Lung (tissue), 13 donors: Measurements from ENCODE around the gene CEACAM19. TPM values are rescaled to one million over a fixed set of nuclear protein-coding genes. Genes with fewer than 3 reads are reported as not detected.

Source experiments
- ATAC-seq: fragments of 200-7000 bp; cut with Tn5 transposase; one replicate; pipeline ENCODE4 v1.9.1; 2020; ENCODE audit warnings: moderate number of reproducible peaks; ENCODE audit not compliant: insufficient read depth, low FRiP score
- DNase-seq, 3 donors: peaks; one replicate each; pipeline ENCODE4 v3.0.0-alpha.2; 2013 to 2017
- H3K27ac ChIP-seq, 2 donors: one replicate each; pipeline ENCODE4 v1.5.1; 2013; ENCODE audit warnings: mild to moderate bottlenecking in 2 of 2, moderate library complexity in 2 of 2, control low read depth in 1 of 2, inconsistent platforms in 1 of 2, low read depth in 1 of 2, low read length in 1 of 2
- H3K27me3 ChIP-seq, 3 donors: one replicate each; pipeline ENCODE4 v1.5.1; 2013; ENCODE audit warnings: low read length in 2 of 3; ENCODE audit not compliant: control insufficient read depth in 3 of 3, insufficient read depth in 3 of 3
- H3K36me3 ChIP-seq, 4 donors: one replicate each; pipeline ENCODE4 v1.5.1; 2013; ENCODE audit warnings: low read length in 4 of 4, mild to moderate bottlenecking in 1 of 4, moderate library complexity in 1 of 4; ENCODE audit not compliant: control insufficient read depth in 4 of 4, insufficient read depth in 4 of 4
- H3K4me1 ChIP-seq, 5 donors: one replicate each; pipeline ENCODE4 v1.5.1; 2013; ENCODE audit warnings: low read length in 5 of 5, mild to moderate bottlenecking in 2 of 5, moderate library complexity in 1 of 5; ENCODE audit not compliant: control insufficient read depth in 5 of 5, insufficient read depth in 5 of 5
- H3K4me3 ChIP-seq: one replicate; pipeline ENCODE4 v1.5.1; 2013; ENCODE audit warnings: mild to moderate bottlenecking, control low read depth, moderate library complexity
- H3K9ac ChIP-seq, 2 donors: one replicate each; pipeline ENCODE4 v1.5.1; 2013; ENCODE audit warnings: low read length in 2 of 2, control low read depth in 1 of 2; ENCODE audit not compliant: insufficient read depth in 1 of 2
- H3K9me3 ChIP-seq, 4 donors: one replicate each; pipeline ENCODE4 v1.5.1; 2013; ENCODE audit warnings: low read length in 3 of 4, mild to moderate bottlenecking in 1 of 4, moderate library complexity in 1 of 4; ENCODE audit not compliant: control insufficient read depth in 4 of 4, insufficient read depth in 3 of 4
- WGBS, 2 donors: extraction: QIAGEN DNeasy Blood & Tissue Kit; methylation state at CpG; one replicate each; pipeline ENCODE4 v1.1.7; 2013; 5-methylcytosine and 5-hydroxymethylcytosine counted together
- polyA plus RNA-seq, 2 donors: library from polyadenylated mRNA; stranded (reverse); fragments of 200-250 nt; gene quantifications; one replicate each; pipeline ENCODE4 v1.2.1, GENCODE V29; 2013
- small RNA-seq: library from RNA; depleted of rRNA; stranded (forward); fragments of <200 nt; gene quantifications from one replicate; pipeline ENCODE3, GENCODE V24; 2014; ENCODE audit warnings: low replicate concordance
- total RNA-seq, 2 donors: library from RNA; depleted of rRNA in 1 of 2; stranded (reverse); fragments of >200 nt in 1 of 2; gene quantifications; one replicate each; pipeline ENCODE4 v1.2.1, GENCODE V29; 2014 to 2021
- TF ChIP-seq, protein P1 (sequence below): IDR thresholded peaks from 2 replicates; pipeline ENCODE4 v1.5.1; 2012; ENCODE audit warnings: mild to moderate bottlenecking; ENCODE audit errors: control extremely low read depth, extremely low read depth
- donor health status: control.
- donor health status: control.
- donor health status: Bipolar disorder and iron deficiency.
- donor health status: healthy.
- donor health status: DM: yes; HTN: yes; CAD: no.

CEACAM19 gene
- total and polyA plus RNA-seq, 4 donors: 2.3 to 8.3 (median 4.4) TPM

DNA sequence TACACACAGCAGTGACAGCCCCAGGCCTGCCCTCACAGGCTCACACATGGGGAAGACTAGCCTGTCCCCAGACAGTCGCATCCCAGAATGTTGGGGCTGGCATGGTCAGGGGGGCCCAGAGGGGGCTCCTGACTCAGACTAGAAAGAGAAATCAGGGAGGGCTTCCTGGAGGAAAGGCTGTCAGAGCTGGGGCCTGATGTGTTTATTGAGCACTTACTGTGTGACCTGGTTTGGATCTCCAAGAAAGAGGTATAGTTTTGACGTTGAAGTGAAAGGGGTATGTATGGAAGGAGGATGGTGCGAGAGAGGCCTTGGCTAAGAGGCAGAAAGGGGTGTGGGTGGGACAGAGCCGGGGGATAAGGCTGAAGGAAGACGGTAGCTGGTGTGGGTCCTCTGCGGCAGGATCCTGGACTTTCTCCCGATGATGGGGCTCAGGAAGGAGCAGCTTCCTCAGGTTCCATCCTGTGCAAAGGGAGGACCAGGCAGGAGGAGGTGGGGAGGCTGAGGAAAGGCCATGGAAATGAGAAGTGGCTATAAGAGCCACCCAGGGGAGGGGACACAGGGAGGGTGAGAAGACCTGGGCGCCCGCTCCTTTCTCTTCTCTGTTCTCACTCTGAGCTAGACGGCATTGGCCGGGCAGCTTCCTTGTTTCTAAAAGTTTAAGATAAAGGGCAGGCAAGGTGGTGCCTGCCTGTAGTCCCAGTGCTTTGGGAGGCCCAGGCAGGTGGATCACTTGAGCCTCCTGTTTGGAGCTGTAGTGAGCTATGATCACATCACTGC is 61.1 kb downstream of the CEACAM19 start:
- no peak overlapping the region for H3K9ac ChIP-seq
- H3K27me3 ChIP-seq: no peaks in the 10 kb centered on the region
- 76% methylated on average over 11 of the region's 11 CpGs for WGBS, 2 donors
- TF ChIP-seq, protein P1, sequence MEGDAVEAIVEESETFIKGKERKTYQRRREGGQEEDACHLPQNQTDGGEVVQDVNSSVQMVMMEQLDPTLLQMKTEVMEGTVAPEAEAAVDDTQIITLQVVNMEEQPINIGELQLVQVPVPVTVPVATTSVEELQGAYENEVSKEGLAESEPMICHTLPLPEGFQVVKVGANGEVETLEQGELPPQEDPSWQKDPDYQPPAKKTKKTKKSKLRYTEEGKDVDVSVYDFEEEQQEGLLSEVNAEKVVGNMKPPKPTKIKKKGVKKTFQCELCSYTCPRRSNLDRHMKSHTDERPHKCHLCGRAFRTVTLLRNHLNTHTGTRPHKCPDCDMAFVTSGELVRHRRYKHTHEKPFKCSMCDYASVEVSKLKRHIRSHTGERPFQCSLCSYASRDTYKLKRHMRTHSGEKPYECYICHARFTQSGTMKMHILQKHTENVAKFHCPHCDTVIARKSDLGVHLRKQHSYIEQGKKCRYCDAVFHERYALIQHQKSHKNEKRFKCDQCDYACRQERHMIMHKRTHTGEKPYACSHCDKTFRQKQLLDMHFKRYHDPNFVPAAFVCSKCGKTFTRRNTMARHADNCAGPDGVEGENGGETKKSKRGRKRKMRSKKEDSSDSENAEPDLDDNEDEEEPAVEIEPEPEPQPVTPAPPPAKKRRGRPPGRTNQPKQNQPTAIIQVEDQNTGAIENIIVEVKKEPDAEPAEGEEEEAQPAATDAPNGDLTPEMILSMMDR: no peak
- H3K9me3 ChIP-seq: no peaks in the 10 kb centered on the region
- H3K4me1 ChIP-seq: peaks cover 0 to 3% (median 0%) of the 10 kb centered on the region in 5 donors
- no peak for DNase-seq
- H3K36me3 ChIP-seq: no peaks in the 10 kb centered on the region
- no peak overlapping the region for H3K4me3 ChIP-seq
- no peak overlapping the region for H3K27ac ChIP-seq
- no peak for ATAC-seq

Small RNAs within 50 kb of the gene (small RNA-seq; reads per million reads assigned to genes)
- gene RF00285: not detected

Other genes starting within 250 kb of the CEACAM19 start
- gene ZNF229, start 223.0 kb upstream of the CEACAM19 start, total RNA-seq: 1 to 10 TPM; 4.1 to 7.0 TPM
- under 1 TPM; 0.49 to 0.81 TPM for gene ZNF229, start 223.0 kb upstream of the CEACAM19 start, polyA plus RNA-seq
- gene ZNF180, start 171.0 kb upstream of the CEACAM19 start, total RNA-seq: 10 to 100 TPM in 1 of 2 donors, 1 to 10 TPM in 1; 9.8 to 12.7 TPM
- 1 to 10 TPM; 3.0 to 4.0 TPM for gene ZNF180, start 171.0 kb upstream of the CEACAM19 start, polyA plus RNA-seq
- gene CEACAM20, start 141.8 kb upstream of the CEACAM19 start, total RNA-seq: not detected
- not detected for gene CEACAM20, start 141.8 kb upstream of the CEACAM19 start, polyA plus RNA-seq
- not detected for gene IGSF23, start 57.9 kb upstream of the CEACAM19 start, total RNA-seq
- gene IGSF23, start 57.9 kb upstream of the CEACAM19 start, polyA plus RNA-seq: not detected
- gene PVR, start 27.6 kb upstream of the CEACAM19 start, total RNA-seq: 10 to 100 TPM; 26.5 to 46.4 TPM
- gene PVR, start 27.6 kb upstream of the CEACAM19 start, polyA plus RNA-seq: 10 to 100 TPM; 26.4 to 51.6 TPM
- under 1 TPM in 1 of 2 donors, not detected in 1; 0.26 TPM for gene CEACAM16, start 27.7 kb downstream of the CEACAM19 start, total RNA-seq
- not detected for gene CEACAM16, start 27.7 kb downstream of the CEACAM19 start, polyA plus RNA-seq
- 10 to 100 TPM; 17.6 to 63.8 TPM for gene BCL3, start 77.2 kb downstream of the CEACAM19 start, total RNA-seq
- gene BCL3, start 77.2 kb downstream of the CEACAM19 start, polyA plus RNA-seq: 100 to 1,000 TPM in 1 of 2 donors, 10 to 100 TPM in 1; 63.7 to 233 TPM
- gene CBLC, start 106.4 kb downstream of the CEACAM19 start, total RNA-seq: 1 to 10 TPM; 4.8 to 5.5 TPM
- 1 to 10 TPM; 4.0 to 5.3 TPM for gene CBLC, start 106.4 kb downstream of the CEACAM19 start, polyA plus RNA-seq
- gene BCAM, start 137.6 kb downstream of the CEACAM19 start, total RNA-seq: 100 to 1,000 TPM; 168 to 225 TPM
- 100 to 1,000 TPM in 1 of 2 donors, 10 to 100 TPM in 1; 59.2 to 202 TPM for gene BCAM, start 137.6 kb downstream of the CEACAM19 start, polyA plus RNA-seq
- 100 to 1,000 TPM in 1 of 2 donors, 10 to 100 TPM in 1; 90.4 to 117 TPM for gene NECTIN2, start 174.8 kb downstream of the CEACAM19 start, total RNA-seq
- 10 to 100 TPM; 76.9 to 97.6 TPM for gene NECTIN2, start 174.8 kb downstream of the CEACAM19 start, polyA plus RNA-seq
- 10 to 100 TPM; 17.6 to 76.8 TPM for gene TOMM40, start 219.8 kb downstream of the CEACAM19 start, total RNA-seq
- gene TOMM40, start 219.8 kb downstream of the CEACAM19 start, polyA plus RNA-seq: 10 to 100 TPM; 55.0 to 69.4 TPM
- 100 to 1,000 TPM in 1 of 2 donors, 10 to 100 TPM in 1; 80.8 to 177 TPM for gene APOE, start 234.3 kb downstream of the CEACAM19 start, total RNA-seq
- gene APOE, start 234.3 kb downstream of the CEACAM19 start, polyA plus RNA-seq: 1,000 to 10,000 TPM in 1 of 2 donors, 100 to 1,000 TPM in 1; 235 to 1,011 TPM
- gene APOC1, start 243.1 kb downstream of the CEACAM19 start, total RNA-seq: 100 to 1,000 TPM in 1 of 2 donors, 10 to 100 TPM in 1; 14.0 to 282 TPM
- 1,000 to 10,000 TPM in 1 of 2 donors, 100 to 1,000 TPM in 1; 153 to 1,030 TPM for gene APOC1, start 243.1 kb downstream of the CEACAM19 start, polyA plus RNA-seq